ENCODE results near the gene PITPNM3.

DNA sequence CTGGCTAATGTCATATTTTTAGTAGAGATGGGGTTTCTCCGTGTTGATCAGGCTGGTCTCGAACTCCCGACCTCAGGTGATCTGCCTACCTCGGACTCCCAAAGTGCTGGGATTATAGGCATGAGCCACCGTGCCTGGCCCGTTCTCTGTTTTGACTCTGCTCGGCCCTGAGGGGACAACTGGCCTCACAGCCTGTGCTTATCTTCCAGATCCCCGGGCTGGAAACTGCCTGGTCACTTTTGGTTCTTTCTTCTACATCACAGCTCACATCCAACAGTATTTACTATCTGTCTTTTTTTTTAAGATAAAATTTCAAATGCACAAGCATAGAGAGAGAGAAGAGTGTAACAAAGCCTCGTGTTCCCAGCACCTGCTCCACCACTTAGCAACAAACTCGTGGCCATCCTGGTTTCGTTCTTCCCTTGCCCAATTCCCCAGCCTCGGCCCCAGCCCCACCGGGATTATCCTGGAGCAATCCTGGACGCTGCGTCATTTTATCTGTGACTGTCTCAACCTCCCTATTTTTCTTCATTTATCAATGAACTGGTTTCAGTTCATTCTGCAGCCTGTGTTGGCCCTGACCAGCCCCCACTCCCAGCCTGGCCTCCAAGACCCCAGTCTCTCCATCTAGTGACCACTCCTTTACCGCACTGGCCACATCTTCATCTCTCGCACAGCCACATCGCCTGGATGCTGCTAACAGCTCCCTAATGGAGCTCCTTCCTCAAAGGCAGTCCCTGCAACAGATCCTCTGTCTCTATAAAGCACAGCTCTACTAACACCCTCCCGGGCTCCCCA, 91.0 kb downstream of the PITPNM3 start:
- TF ChIP-seq, protein P1, sequence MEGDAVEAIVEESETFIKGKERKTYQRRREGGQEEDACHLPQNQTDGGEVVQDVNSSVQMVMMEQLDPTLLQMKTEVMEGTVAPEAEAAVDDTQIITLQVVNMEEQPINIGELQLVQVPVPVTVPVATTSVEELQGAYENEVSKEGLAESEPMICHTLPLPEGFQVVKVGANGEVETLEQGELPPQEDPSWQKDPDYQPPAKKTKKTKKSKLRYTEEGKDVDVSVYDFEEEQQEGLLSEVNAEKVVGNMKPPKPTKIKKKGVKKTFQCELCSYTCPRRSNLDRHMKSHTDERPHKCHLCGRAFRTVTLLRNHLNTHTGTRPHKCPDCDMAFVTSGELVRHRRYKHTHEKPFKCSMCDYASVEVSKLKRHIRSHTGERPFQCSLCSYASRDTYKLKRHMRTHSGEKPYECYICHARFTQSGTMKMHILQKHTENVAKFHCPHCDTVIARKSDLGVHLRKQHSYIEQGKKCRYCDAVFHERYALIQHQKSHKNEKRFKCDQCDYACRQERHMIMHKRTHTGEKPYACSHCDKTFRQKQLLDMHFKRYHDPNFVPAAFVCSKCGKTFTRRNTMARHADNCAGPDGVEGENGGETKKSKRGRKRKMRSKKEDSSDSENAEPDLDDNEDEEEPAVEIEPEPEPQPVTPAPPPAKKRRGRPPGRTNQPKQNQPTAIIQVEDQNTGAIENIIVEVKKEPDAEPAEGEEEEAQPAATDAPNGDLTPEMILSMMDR (conservative IDR thresholded peaks at IDR 0.05 in 1 of 2, IDR thresholded peaks at IDR 0.05 in 1 of 2; ENCODE audit: low read depth in 1 of 2, low read length in 2 of 2) = no peak
- TF ChIP-seq EZH2 (IDR thresholded peaks at IDR 0.05; ENCODE audit: low read length, missing control alignments) = no peak

Measured in fibroblast of lung (primary cell).